Neural cell (in vitro differentiated cells): ENCODE results near the gene NUP58. TPM values are rescaled to one million over a fixed set of nuclear protein-coding genes. Genes with fewer than 3 reads are reported as not detected.

Experiments
- H2AFZ ChIP-seq: fragments of 200-600, 300-800 bp; sonication (generic), shearing (Covaris generic); 2 replicates; pipeline ENCODE4 v1.6.0; 2014; ENCODE audit warnings: low read depth, mild to moderate bottlenecking, antibody characterized with exemption, low read length, moderate library complexity
- H3F3A ChIP-seq: fragments of 200-600 bp; shearing (Covaris generic); 2 replicates; pipeline ENCODE4 v1.6.1; 2016; ENCODE audit warnings: mild to moderate bottlenecking, moderate library complexity, mixed read lengths, antibody characterized with exemption, low read length; ENCODE audit not compliant: insufficient read depth, poor library complexity, severe bottlenecking
- H3K27ac ChIP-seq: fragments of 200-600, 300-800 bp; sonication (generic), shearing (Covaris generic); 2 replicates; pipeline ENCODE4 v1.5.1; 2014; ENCODE audit warnings: mild to moderate bottlenecking, low read length, moderate library complexity
- H3K27me3 ChIP-seq: fragments of 300-800, 200-600 bp; sonication (generic), shearing (Covaris generic); 2 replicates; pipeline ENCODE4 v1.6.0; 2014; ENCODE audit warnings: mild to moderate bottlenecking, low read depth, low read length, moderate library complexity; ENCODE audit not compliant: insufficient read depth
- H3K36me3 ChIP-seq: fragments of 300-800, 200-600 bp; sonication (generic), shearing (Covaris generic); 2 replicates; pipeline ENCODE4 v1.5.1; 2014; ENCODE audit warnings: mild to moderate bottlenecking, antibody characterized with exemption, low read length, moderate library complexity; ENCODE audit not compliant: insufficient read depth
- H3K4me2 ChIP-seq: fragments of 300-800, 200-600 bp; sonication (generic), shearing (Covaris generic); 2 replicates; pipeline ENCODE4 v1.6.0; 2014; ENCODE audit warnings: mild to moderate bottlenecking, low read length
- H3K4me3 ChIP-seq: fragments of 300-800, 200-600 bp; sonication (generic), shearing (Covaris generic); 2 replicates; pipeline ENCODE4 v1.5.1; 2014; ENCODE audit warnings: mild to moderate bottlenecking, low read length, moderate library complexity
- H3K79me2 ChIP-seq: fragments of 200-600 bp; shearing (Covaris generic); replicated peaks from 2 replicates; pipeline ENCODE4 v1.6.0; 2014; ENCODE audit warnings: mild to moderate bottlenecking, low read length, moderate library complexity; ENCODE audit not compliant: insufficient read depth
- H3K9ac ChIP-seq: fragments of 300-800, 200-600 bp; sonication (generic), shearing (Covaris generic); 2 replicates; pipeline ENCODE4 v1.6.1; 2016; ENCODE audit warnings: mild to moderate bottlenecking, low read length, mixed read lengths
- H3K9me2 ChIP-seq: fragments of 200-600 bp; shearing (Covaris generic); 2 replicates; pipeline ENCODE4 v1.6.1; 2016; ENCODE audit warnings: mild to moderate bottlenecking, low read length, mixed read lengths; ENCODE audit not compliant: insufficient read depth
- H3K9me3 ChIP-seq: fragments of 200-600, 300-800 bp; sonication (generic), shearing (Covaris generic); 2 replicates; pipeline ENCODE4 v1.6.1; 2016; ENCODE audit warnings: mild to moderate bottlenecking, mixed run types, low read length, moderate library complexity, mixed read lengths
- H4K20me1 ChIP-seq: fragments of 200-600 bp; shearing (Covaris generic); 2 replicates; pipeline ENCODE4 v1.6.1; 2016; ENCODE audit warnings: mild to moderate bottlenecking, mixed run types; ENCODE audit not compliant: insufficient read depth
- EP300 ChIP-seq: fragments of 450-650 bp; conservative IDR thresholded peaks from 2 replicates; pipeline ENCODE4 v1.6.1; 2014; ENCODE audit warnings: antibody characterized with exemption, mild to moderate bottlenecking, moderate library complexity; ENCODE audit not compliant: poor library complexity, severe bottlenecking
- EZH2 ChIP-seq: fragments of 200-600, 300-800 bp; shearing (Covaris generic), sonication (generic); IDR thresholded peaks from 2 replicates; pipeline ENCODE4 v1.6.1; 2014; ENCODE audit warnings: antibody characterized with exemption, low read length, borderline replicate concordance, mild to moderate bottlenecking; ENCODE audit not compliant: insufficient read depth, poor library complexity, severe bottlenecking
- MXI1 ChIP-seq: fragments of 450-650 bp; conservative IDR thresholded peaks from 2 replicates; pipeline ENCODE4 v1.6.1; 2014; ENCODE audit warnings: antibody characterized with exemption, mild to moderate bottlenecking; ENCODE audit not compliant: poor library complexity, severe bottlenecking
- POLR2AphosphoS5 ChIP-seq: IDR thresholded peaks from 2 replicates; pipeline ENCODE4 v1.6.1; 2012
- RAD21 ChIP-seq: fragments of 450-650 bp; conservative IDR thresholded peaks from 2 replicates; pipeline ENCODE4 v1.6.1; 2014; ENCODE audit warnings: antibody characterized with exemption, mild to moderate bottlenecking, moderate library complexity
- SMC3 ChIP-seq: fragments of 450-650 bp; conservative IDR thresholded peaks from 2 replicates; pipeline ENCODE4 v1.6.1; 2014; ENCODE audit warnings: antibody characterized with exemption, mild to moderate bottlenecking, moderate library complexity; ENCODE audit not compliant: poor library complexity
- TAF1 ChIP-seq: IDR thresholded peaks from 2 replicates; pipeline ENCODE4 v1.6.1; 2012; ENCODE audit warnings: low read depth
- polyA minus RNA-seq: library from RNA; depleted of rRNA, polyadenylated mRNA; stranded (reverse); fragments of >200 nt; gene quantifications from 2 replicates; pipeline ENCODE4 v1.2.3, GENCODE V29; 2014
- polyA plus RNA-seq: library from polyadenylated mRNA; depleted of rRNA; stranded (reverse); fragments of >200 nt; gene quantifications from 2 replicates; pipeline ENCODE4 v1.2.3, GENCODE V29; 2014
- TF ChIP-seq, protein P1 (sequence below): fragments of 450-650 bp; IDR thresholded peaks from 2 replicates; pipeline ENCODE4 v1.5.1; 2014; ENCODE audit warnings: antibody characterized with exemption, mild to moderate bottlenecking, moderate library complexity; ENCODE audit not compliant: poor library complexity, severe bottlenecking
- TF ChIP-seq, protein P2 (sequence below): IDR thresholded peaks from 2 replicates; pipeline ENCODE4 v1.6.1; 2012; ENCODE audit warnings: borderline replicate concordance

Gene NUP58, protein sequence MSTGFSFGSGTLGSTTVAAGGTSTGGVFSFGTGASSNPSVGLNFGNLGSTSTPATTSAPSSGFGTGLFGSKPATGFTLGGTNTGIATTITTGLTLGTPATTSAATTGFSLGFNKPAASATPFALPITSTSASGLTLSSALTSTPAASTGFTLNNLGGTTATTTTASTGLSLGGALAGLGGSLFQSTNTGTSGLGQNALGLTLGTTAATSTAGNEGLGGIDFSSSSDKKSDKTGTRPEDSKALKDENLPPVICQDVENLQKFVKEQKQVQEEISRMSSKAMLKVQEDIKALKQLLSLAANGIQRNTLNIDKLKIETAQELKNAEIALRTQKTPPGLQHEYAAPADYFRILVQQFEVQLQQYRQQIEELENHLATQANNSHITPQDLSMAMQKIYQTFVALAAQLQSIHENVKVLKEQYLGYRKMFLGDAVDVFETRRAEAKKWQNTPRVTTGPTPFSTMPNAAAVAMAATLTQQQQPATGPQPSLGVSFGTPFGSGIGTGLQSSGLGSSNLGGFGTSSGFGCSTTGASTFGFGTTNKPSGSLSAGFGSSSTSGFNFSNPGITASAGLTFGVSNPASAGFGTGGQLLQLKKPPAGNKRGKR
- polyA plus RNA-seq = 147 and 150 TPM in 2 replicates
- 211 and 216 TPM in 2 replicates for polyA minus RNA-seq

DNA sequence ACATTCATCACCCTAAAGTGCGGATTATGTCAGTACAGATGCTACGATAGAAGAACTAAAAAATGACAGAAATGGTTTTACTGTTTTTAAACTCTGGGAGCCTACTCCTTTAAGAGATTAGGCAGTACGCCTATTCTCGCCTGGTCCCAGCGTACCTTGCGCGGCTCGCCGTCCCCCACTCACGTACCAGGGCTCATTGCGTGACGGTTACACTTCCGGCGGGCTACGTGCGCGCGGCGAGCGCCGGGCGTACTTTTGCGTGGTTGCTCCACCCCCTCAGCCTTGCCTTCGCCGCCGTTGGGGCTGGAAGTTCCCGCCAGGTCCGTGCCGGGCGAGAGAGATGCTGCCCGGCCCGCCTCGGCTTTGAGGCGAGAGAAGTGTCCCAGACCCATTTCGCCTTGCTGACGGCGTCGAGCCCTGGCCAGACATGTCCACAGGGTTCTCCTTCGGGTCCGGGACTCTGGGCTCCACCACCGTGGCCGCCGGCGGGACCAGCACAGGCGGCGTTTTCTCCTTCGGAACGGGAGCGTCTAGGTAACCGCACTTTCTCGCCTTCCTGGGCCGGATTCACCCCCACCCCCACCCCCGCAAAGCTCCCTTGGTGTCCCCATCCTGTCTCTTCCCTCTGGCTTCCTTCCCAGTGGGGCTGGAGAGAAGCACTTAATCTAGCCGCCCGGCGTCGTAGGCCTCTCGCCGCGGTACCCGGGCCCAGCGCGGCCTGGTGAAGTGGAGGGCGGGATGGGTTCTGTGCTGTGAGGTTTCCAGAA is at the start of gene NUP58:
NUP58 (plus strand) TSS at position 279 of the 767 bp plus-strand sequence; CDS start at position 428, 149 bp downstream.
- Histone ChIP-seq H3K27me3 (no peaks in the 10 kb centered on the region), H3K4me2 (peak within 1 kb of the TSS; percentile 72), H4K20me1 (peaks cover 2% of the 10 kb centered on the region), H3K9ac (peak within 1 kb of the TSS; percentile 88), H3F3A (no peaks in the 10 kb centered on the region), H3K27ac (peak within 1 kb of the TSS; percentile 83), H3K9me3 (no peaks in the 10 kb centered on the region), H3K4me3 (peak within 1 kb of the TSS; percentile 78), H3K36me3 (no peaks in the 10 kb centered on the region), H2AFZ (peak within 1 kb of the TSS; percentile 100), H3K79me2 (peaks cover 38% of the 10 kb centered on the region), H3K9me2 (no peaks in the 10 kb centered on the region)
- TF ChIP-seq EZH2 = no peak
- TF ChIP-seq, protein P1, sequence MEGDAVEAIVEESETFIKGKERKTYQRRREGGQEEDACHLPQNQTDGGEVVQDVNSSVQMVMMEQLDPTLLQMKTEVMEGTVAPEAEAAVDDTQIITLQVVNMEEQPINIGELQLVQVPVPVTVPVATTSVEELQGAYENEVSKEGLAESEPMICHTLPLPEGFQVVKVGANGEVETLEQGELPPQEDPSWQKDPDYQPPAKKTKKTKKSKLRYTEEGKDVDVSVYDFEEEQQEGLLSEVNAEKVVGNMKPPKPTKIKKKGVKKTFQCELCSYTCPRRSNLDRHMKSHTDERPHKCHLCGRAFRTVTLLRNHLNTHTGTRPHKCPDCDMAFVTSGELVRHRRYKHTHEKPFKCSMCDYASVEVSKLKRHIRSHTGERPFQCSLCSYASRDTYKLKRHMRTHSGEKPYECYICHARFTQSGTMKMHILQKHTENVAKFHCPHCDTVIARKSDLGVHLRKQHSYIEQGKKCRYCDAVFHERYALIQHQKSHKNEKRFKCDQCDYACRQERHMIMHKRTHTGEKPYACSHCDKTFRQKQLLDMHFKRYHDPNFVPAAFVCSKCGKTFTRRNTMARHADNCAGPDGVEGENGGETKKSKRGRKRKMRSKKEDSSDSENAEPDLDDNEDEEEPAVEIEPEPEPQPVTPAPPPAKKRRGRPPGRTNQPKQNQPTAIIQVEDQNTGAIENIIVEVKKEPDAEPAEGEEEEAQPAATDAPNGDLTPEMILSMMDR = no peak
- peak; percentile 82 for TF ChIP-seq MXI1
- TF ChIP-seq SMC3 = peak; percentile 52
- peak; percentile 45 for TF ChIP-seq RAD21
- TF ChIP-seq, protein P2, sequence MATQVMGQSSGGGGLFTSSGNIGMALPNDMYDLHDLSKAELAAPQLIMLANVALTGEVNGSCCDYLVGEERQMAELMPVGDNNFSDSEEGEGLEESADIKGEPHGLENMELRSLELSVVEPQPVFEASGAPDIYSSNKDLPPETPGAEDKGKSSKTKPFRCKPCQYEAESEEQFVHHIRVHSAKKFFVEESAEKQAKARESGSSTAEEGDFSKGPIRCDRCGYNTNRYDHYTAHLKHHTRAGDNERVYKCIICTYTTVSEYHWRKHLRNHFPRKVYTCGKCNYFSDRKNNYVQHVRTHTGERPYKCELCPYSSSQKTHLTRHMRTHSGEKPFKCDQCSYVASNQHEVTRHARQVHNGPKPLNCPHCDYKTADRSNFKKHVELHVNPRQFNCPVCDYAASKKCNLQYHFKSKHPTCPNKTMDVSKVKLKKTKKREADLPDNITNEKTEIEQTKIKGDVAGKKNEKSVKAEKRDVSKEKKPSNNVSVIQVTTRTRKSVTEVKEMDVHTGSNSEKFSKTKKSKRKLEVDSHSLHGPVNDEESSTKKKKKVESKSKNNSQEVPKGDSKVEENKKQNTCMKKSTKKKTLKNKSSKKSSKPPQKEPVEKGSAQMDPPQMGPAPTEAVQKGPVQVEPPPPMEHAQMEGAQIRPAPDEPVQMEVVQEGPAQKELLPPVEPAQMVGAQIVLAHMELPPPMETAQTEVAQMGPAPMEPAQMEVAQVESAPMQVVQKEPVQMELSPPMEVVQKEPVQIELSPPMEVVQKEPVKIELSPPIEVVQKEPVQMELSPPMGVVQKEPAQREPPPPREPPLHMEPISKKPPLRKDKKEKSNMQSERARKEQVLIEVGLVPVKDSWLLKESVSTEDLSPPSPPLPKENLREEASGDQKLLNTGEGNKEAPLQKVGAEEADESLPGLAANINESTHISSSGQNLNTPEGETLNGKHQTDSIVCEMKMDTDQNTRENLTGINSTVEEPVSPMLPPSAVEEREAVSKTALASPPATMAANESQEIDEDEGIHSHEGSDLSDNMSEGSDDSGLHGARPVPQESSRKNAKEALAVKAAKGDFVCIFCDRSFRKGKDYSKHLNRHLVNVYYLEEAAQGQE = peak; percentile 66
- peak; percentile 59 for TF ChIP-seq EP300
- TF ChIP-seq TAF1 = peak; percentile 72
- peak; percentile 93 for TF ChIP-seq POLR2AphosphoS5

DNA sequence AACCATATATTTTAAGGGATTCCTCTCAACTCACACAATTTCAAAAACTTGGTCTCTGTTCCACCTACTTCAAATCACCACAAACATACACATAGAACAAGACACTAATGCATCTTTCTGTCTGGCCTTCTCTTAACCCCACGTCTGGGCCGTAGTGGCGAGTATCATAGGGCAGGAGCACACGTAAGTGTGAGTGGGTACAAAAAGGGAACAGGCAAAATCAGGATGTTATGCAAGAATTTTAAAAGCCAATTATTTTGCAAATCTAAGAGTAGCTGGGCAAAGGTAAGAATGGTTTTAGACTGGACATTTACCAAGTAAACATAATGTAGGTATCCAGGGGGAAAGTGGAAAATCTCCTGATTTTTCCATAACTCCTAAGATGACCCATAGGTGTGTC is 49.2 kb upstream of the NUP58 start:
- no peak overlapping the region for H3K27ac ChIP-seq
- H4K20me1 ChIP-seq = no peaks in the 10 kb centered on the region
- no peaks in the 10 kb centered on the region for H3K79me2 ChIP-seq
- H3K4me3 ChIP-seq = no peak overlapping the region
- no peaks in the 10 kb centered on the region for H3K27me3 ChIP-seq
- H3K4me2 ChIP-seq = no peak overlapping the region
- no peaks in the 10 kb centered on the region for H3K9me2 ChIP-seq
- no peak overlapping the region for H3K9ac ChIP-seq
- H2AFZ ChIP-seq = no peak overlapping the region
- peaks cover 5% of the 10 kb centered on the region for H3K36me3 ChIP-seq
- H3K9me3 ChIP-seq = no peaks in the 10 kb centered on the region
- no peaks in the 10 kb centered on the region for H3F3A ChIP-seq
- no peak for TF ChIP-seq EZH2
- no peak for TF ChIP-seq EP300
- TF ChIP-seq POLR2AphosphoS5 = no peak
- TF ChIP-seq, protein P2 = no peak
- TF ChIP-seq, protein P1 = no peak
- no peak for TF ChIP-seq MXI1
- TF ChIP-seq SMC3 = no peak
- TF ChIP-seq TAF1 = no peak
- no peak for TF ChIP-seq RAD21
